Hematopoietic multipotent progenitor cell (in vitro differentiated cells): Measurements from ENCODE around the gene CFI. TPM values are rescaled to one million over a fixed set of nuclear protein-coding genes. Genes with fewer than 3 reads are reported as not detected.

Experiments
- DNase-seq, 3 donors: peaks; one replicate each; pipeline ENCODE4 v3.0.0-alpha.2; 2011 to 2015; ENCODE audit warnings: low read depth in 2 of 3, low spot score in 2 of 3
- total RNA-seq: library from RNA; depleted of rRNA; stranded (reverse); fragments of >200 nt; gene quantifications from one replicate; pipeline ENCODE4 v1.2.3, GENCODE V29; 2012

CFI gene
- total RNA-seq, 1 donor, result 1.6 TPM

- no peak for DNase-seq
Observed at GRCh38 chr4:109699553-109700225, 102.1 kb downstream of the CFI start.

DNA sequence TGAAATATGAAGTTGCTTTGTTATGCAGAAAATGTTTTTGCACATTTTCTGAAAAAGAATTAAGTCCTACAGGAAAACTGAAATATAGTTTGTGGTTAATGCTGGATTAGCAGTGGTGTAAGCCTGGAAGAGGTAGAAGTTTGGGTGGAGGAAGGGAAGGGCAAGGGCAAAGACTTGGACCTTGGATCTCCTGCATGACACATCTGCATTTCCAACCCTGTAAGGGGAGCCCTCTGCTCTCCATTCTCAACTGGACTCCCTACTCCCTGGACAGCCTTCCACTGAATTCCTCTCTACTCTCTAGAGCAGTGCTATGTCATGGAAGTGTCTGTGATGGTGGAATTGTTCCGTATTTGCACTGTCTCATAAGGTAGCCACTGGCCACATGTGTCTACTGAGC lies 103.1 kb downstream of the CFI start:
- DNase-seq, result no peak

- no peak for DNase-seq
Observed at GRCh38 chr4:109691411-109691920, 110.3 kb downstream of the CFI start.

Other genes starting within 250 kb of the CFI start
- gene MCUB, start 241.8 kb downstream of the CFI start, total RNA-seq, result 50.6 TPM
- 56.0 TPM for gene CASP6, start 98.6 kb downstream of the CFI start, total RNA-seq
- gene PLA2G12A, start 71.9 kb downstream of the CFI start, total RNA-seq, result 9.2 TPM
- 1.6 TPM for gene GAR1, start 13.8 kb upstream of the CFI start, total RNA-seq
- gene RRH, start 26.0 kb upstream of the CFI start, total RNA-seq, result not detected
- gene LRIT3, start 46.1 kb upstream of the CFI start, total RNA-seq, result under 0.01 TPM
- 1.1 TPM for gene EGF, start 110.9 kb upstream of the CFI start, total RNA-seq